GM19043 (cell line): ENCODE results near the gene TRAK1.
A peak's percentile ranks its signal among the peaks of the same experiment; 100 is the strongest.
"Not testable (repeated sequence)": the region's sequence is repeated elsewhere in the genome, so short reads cannot be mapped to it uniquely, and the experiment has no call there.

Experiments used
- ATAC-seq: cut with Tn5 transposase; IDR thresholded peaks from one replicate; pipeline ENCODE4 v1.9.1; 2021; ENCODE audit warnings: low read depth; ENCODE audit not compliant: unreplicated experiment

Gene TRAK1

DNA sequence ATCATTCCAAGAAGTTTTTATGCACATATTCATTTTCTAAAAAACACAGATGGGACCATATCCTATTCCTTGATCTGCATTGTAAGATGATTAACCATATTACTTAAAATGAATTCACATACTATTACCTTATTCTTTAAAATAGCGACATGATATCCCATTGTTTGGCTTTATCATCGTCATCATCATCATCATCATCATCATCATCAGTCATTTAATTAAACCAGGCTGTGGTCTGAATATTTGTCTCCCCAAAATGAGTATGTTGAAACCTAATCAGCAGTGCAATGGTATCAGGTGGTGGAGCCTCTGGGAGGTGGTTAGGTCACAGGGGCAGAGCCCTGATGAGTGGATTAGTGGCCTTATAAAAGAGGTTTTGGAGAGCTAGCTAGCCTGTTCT, 4.4 kb downstream of the TRAK1 start:
- no peak for ATAC-seq

GRCh38 chr3:42096796-42097565, 5.8 kb downstream of the TRAK1 start:
- ATAC-seq: no peak

- ATAC-seq: no peak
These were observed 6.4 kb downstream of the TRAK1 start for GRCh38 chr3:42097566-42097946.

DNA sequence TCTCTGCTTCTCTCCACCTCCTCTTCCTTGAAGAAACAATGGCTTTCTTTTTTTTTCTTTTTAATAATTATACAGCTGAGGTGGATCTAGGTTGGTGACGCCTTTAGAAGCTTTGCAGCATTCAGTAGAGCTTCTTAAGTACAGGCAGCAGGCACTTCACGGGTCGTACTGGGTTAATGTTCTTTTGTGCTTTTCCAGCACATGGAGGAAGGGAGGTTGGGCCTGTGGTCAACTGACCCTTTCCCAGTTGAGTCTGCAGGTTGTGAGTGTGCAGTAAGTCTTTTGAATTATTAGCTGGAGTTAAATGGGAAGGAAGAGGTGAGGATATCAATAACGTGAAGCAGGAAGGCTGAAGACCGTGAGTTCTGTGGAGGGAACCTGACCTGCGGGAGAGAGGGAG, 7.0 kb downstream of the TRAK1 start:
- no peak for ATAC-seq

- peak; percentile 15 for ATAC-seq
These were observed 8.0 kb downstream of the TRAK1 start for GRCh38 chr3:42099020-42099765.

DNA sequence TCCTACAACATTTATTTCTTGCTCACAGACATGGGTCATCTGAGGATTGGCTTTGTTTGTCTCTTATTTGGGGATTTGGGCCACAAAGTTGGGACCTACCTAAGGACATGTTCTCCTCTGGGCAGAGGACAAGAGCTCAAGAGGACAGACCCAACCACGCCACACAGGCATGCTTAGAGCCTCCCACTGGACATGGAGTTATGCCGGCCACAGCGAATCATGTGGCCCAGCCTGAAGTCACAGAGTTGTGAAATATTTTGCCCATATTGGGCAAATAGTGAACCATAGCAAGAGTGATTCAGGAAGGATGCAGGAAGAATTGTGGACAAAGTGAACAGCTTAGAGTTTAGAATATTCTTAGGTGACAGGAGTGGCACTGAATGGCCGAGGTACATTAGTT, 9.9 kb downstream of the TRAK1 start:
- ATAC-seq: no peak

GRCh38 chr3:42101481-42101880, 10.3 kb downstream of the TRAK1 start:
- no peak for ATAC-seq

DNA sequence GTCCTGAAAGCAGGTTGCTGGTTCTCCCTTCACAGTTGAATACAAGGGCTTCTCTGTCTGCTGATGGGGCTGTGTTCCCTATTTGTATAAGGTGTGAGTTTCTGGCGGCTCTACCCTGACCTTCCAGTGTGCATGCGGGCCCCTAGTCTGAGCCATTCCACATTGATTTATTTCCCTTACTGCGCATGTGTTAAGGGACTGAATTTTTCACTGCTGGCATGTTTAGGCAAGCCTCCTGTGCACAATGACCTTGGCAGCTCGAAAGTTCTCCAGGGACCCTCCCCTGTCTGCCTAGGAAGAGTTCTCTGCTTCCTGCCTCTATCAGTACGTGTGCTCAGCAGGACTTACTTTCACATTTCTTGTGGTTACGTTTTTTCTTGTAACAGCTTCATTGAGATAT, 11.4 kb downstream of the TRAK1 start:
- ATAC-seq: no peak

DNA sequence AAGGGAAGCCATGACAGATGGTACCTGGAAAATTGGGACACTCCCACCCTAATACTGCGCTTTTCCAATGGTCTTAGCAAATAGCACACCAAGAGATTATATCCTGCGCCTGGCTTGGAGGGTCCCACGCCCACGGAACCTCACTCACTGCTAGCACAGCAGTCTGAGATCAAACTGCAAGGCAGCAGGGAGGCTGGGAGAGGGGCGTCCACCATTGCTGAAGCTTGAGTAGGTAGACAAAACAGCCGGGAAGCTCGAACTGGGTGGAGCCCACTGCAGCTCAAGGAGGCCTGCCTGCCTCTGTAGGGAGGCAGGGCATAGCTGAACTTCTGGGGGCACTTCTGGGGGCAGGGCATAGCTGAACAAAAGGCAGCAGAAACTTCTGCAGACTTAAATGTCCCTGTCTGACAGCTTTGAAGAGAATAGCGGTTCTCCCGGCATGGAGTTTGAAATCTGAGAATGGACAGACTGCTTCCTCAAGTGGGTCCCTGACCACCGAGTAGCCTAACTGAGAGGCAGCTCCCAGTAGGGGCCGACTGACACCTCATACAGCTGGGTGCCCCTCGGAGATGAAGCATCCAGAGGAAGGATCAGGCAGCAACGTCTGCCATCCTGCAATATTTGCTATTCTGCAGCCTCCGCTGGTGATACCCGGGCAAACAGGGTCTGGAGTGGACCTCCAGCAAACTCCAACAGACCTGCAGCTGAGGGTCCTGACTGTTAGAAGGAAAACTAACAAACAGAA, 12.9 kb downstream of the TRAK1 start:
- ATAC-seq: not testable (repeated sequence)

GRCh38 chr3:42105994-42106393, 14.8 kb downstream of the TRAK1 start:
- not testable (repeated sequence) for ATAC-seq

- ATAC-seq: no peak
These were observed 15.5 kb downstream of the TRAK1 start for GRCh38 chr3:42106646-42107045.

DNA sequence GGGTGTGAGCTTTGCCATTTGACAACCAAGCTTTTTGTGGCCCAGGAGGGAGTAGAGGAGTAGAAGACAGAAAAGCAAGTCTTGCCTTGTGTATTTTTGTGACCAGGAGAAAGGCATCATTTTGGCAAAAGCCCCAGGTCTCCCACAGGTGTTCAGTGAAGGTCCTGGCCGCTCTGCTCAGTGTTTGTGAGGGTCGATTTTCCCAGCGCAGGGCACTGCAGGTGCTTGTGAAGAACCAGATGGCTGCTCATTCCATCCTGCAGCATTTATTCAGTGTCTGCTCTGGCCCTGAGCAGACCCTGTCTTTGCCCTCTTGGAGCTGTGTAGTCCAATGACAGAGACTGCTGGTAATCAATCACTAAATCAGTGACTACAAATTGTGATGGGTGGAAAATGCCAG, 19.5 kb downstream of the TRAK1 start:
- ATAC-seq: no peak

DNA sequence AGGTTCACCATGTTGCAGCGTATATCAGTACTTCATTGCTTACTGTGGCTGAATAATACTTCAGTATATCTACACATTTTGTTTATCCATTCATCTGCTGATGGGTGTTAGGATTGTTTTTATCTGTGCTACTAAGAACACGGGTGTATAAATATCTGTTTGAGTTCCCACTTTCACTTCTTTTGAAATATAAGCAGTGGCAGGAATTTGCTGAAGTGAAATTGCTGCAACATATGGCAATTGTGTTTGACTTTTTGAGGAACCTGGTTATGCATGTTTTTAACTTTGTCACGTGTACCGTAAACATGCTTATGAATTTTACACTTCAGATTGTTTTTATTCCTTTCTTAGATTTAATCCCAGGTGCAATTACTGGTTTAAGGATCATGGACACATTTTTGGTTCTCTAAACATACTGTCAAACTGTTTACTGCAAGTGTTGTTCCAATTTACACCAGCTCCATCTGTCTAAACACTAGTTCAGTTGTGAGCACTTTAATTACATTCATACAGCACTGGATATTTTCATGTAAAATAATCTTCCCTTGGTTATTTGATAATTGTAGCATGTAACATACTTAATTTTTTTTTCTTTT, 23.1 kb downstream of the TRAK1 start:
- no peak for ATAC-seq

- ATAC-seq: no peak
These were observed 24.1 kb downstream of the TRAK1 start for GRCh38 chr3:42115215-42115614.

DNA sequence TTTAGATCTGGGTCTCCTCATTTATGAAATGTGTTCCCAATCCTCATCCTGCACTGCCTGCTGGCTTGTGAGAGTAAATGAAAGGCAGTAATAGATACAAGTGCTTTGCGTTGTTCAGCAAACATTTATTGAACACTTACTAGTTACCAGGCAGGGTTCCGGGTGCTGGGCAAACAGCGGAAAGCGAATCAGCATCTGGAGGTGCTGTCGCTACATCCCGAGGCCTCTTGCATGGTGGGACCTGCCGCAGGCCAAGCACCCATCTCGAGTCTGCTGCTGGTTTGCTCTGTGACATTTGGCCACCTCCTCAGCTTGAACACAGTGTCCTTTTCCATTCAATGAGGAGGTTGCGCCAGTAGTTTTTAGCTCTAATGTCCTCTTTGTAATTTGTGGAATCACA, 24.8 kb downstream of the TRAK1 start:
- no peak for ATAC-seq

DNA sequence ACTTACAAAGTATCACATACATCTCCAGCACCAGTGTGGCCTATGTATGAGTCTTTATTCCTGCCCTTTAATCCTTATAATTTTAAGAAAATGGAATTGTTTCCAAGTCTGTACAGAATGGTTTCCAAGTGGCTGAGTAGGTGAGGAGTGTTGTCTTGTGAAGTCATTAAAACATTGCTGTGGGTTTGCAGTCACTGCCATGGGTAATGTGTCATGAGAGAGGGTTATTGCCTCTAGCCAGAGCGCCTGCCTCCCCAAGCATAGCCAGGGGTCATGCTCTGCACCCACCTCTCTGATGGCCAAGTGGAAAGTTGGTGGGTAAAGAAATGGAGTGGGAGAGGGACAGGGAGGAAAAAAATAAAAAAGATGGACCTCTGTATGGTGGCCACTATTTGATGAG, 25.3 kb downstream of the TRAK1 start:
- ATAC-seq: no peak

DNA sequence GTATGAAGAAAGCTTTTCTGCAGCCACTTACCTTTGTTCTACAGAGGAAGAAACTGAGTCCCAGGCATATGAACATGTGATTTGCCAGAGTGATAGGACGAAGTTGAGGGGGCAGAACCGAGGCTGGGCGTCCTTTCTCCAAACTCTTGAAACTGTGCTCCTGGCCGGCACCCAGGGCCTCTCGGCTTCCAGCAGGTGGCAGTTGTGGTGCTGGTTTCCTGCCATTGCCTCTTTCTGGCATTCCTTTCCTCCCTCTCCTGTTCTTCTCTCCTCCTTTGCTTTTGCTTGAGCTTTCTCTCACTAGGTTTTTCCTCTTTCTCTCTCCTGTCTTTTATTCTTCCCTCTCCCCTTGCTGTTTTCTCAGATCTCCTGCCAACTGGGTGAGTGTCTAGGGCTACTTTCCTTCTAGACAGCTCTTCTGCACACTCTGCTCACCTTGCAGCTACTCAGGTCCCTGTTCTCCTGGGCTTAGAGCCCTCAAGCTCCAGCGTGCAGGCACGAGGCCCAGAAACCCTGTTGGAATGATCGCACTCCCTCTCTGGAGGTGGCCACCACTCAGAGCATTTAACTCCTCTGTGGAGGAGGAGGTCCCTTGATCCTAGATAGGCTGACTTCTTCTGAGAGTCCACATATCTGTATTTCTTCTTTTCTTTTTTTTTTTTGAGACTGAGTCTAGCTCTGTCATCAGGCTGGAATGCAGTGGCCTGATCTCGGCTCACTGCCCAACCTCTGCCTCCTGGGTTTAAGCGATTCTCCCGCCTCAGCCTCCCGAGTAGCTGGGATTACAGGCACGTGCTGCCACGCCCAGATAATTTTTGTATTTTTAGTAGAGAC, 26.2 kb downstream of the TRAK1 start:
- no peak for ATAC-seq

DNA sequence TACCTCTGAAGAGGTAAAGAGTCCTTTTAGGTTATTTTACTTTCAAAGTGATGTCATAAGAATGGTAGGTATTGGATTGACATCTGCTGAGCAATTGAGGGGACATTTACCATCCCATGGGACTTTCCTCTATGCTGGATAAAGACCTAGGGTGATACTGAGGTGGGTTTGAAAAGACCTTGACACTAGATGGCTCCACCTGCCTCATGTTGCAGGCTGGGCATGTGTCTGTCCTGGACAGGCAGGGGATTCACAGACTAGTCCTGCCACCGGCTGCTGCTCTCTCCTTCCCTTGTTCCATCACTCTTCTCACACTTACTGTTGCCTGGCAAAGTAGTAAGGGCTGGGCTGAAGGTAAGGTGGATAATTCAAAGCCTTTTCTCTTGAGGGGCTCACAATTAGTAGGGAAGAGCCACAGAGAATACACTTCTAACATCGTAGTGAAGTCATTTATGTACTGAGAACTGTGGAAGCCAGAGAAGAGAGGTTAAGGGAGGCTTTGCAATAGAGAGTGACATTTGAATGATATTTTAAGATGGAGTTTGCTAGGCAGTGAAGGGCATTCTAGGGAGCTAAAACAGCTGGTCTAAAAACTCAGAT, 27.7 kb downstream of the TRAK1 start:
- ATAC-seq: peak; percentile 60

DNA sequence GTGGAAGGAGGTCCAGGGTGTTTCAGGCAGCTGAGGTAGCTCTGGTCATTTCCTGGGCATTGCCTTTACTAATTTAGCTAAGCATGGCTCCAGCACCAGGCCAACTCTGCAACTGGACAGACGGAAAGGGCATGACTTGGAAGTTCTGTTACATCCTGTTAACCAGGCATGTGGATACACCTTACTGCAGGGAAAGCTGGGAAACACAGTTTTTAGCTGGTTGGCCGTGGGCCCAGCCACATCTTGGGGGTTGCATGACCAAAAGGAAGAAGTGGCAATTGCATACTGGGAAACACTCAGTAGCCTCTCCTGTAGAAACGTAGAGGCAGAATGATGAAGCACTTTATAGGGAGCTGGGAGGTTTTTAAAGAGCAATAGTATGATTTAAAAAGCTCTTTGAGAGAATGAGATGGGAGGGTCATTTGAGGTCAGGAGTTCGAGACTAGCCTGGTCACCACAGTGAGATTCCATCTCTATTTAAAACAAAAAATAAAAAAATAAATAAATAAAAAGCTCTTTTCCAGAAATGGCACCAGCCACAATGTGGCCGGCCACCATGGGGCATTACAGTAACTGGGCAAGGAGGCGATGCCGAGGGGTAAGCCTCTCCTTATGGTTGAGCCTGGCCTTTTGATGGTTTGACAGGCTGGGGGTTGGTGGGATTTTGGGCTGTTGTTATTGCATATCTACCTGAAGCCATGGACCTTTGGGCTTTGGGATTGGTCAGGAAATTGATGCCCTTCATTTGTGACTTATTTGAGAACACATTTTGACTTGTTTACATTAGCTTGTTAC, 28.6 kb downstream of the TRAK1 start:
- no peak for ATAC-seq
